ENCODE measurements around the gene FBLN1. TPM values are rescaled to one million over a fixed set of nuclear protein-coding genes. Genes with fewer than 3 reads are reported as not detected.

The FBLN1 gene
- total RNA-seq, 1 donor from 2014 or later: 307 TPM

DNA sequence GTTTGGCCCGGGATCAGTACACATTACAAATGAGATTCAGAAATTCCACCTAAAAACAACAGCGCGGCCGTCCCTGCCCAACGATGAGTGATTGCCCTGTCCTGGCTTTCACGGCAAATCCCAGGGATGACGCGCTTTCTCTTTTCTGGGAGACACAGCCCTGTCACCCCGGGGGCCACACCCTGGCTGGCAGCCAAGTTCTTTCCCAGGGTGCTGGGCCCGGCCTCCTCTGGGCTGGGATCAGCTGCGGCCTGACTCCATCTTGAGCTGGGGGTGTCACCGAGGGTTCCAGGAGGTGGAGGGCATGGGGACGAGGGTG lies 82.7 kb downstream of the FBLN1 start:
- Histone ChIP-seq H3K27ac (no peak overlapping the region), H3K36me3 (peaks cover 3% of the 10 kb centered on the region), H3K4me1 (peaks cover 24% of the 10 kb centered on the region), H3K9me3 (no peaks in the 10 kb centered on the region), H3K27me3 (ENCODE audit: low read depth) (no peaks in the 10 kb centered on the region), H3K4me3 (no peak overlapping the region)
- intact Hi-C loops (cut with DNase I): no loop called here
- ATAC-seq (no peak), DNase-seq (peak; percentile 48)
- no peak for TF ChIP-seq CTCF (IDR thresholded peaks at IDR 0.05)

GRCh38 chr22:45585946-45586540 lies 83.4 kb downstream of the FBLN1 start:
- no peaks in the 10 kb centered on the region for H3K9me3 ChIP-seq
- H3K4me3 ChIP-seq: no peak overlapping the region
- no peak overlapping the region for H3K27ac ChIP-seq
- intact Hi-C loops (cut with DNase I): no loop called here
- H3K27me3 ChIP-seq (ENCODE audit: low read depth): no peaks in the 10 kb centered on the region
- peaks cover 3% of the 10 kb centered on the region for H3K36me3 ChIP-seq
- DNase-seq: peak; percentile 27
- H3K4me1 ChIP-seq: peaks cover 24% of the 10 kb centered on the region
- TF ChIP-seq CTCF (IDR thresholded peaks at IDR 0.05): no peak
- ATAC-seq: no peak

DNA sequence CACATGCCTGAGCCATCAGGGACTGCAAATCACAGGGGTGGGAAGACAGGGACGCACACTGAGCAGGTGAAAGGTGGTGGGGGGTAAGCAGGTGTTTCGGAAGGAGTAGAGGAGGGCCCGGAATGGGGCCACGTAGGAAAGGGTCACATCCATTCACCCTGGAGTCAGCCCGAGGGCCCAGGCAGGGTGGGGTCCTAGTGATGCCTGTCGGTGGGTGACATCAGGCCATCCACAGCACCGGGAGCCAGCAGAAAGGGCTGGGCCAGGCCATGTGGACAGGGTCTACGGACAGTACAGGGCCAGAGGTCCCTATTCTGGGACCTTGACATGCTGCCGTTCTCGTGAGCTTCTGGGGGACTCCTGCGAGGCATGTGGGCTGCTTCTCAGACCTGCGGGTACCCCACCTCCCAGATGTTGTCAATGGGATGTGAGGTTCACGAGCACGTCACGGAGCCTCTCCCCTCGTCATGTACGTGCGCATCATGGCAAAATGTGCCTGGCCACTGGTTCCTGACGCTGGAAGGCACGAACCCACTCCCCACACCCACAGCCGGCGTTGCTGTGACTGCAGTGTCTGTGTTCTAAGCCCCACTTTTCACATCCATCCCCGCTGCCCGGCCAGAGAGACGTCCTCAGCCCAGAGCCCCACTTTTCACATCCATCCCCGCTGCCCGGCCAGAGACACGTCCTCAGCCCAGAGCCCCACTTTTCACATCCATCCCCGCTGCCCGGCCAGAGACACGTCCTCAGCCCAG lies 84.1 kb downstream of the FBLN1 start:
- intact Hi-C loops (cut with DNase I): no loop called here
- DNase-seq (peak; percentile 35), ATAC-seq (no peak)
- H3K27ac ChIP-seq: no peak overlapping the region
- H3K4me1 ChIP-seq: peaks cover 24% of the 10 kb centered on the region
- H3K9me3 ChIP-seq: no peaks in the 10 kb centered on the region
- H3K36me3 ChIP-seq: peaks cover 3% of the 10 kb centered on the region
- no peaks in the 10 kb centered on the region for H3K27me3 ChIP-seq (ENCODE audit: low read depth)
- H3K4me3 ChIP-seq: no peak overlapping the region
- TF ChIP-seq CTCF (IDR thresholded peaks at IDR 0.05): no peak

GRCh38 chr22:45587638-45588505 lies 85.2 kb downstream of the FBLN1 start:
- Histone ChIP-seq H3K4me1 (peaks cover 24% of the 10 kb centered on the region), H3K36me3 (peaks cover 3% of the 10 kb centered on the region), H3K27ac (no peak overlapping the region), H3K27me3 (ENCODE audit: low read depth) (no peaks in the 10 kb centered on the region), H3K4me3 (no peak overlapping the region), H3K9me3 (no peaks in the 10 kb centered on the region)
- DNase-seq (peak; percentile 12), ATAC-seq (no peak)
- no peak for TF ChIP-seq CTCF (IDR thresholded peaks at IDR 0.05)
- intact Hi-C loops (cut with DNase I): no loop called here

DNA sequence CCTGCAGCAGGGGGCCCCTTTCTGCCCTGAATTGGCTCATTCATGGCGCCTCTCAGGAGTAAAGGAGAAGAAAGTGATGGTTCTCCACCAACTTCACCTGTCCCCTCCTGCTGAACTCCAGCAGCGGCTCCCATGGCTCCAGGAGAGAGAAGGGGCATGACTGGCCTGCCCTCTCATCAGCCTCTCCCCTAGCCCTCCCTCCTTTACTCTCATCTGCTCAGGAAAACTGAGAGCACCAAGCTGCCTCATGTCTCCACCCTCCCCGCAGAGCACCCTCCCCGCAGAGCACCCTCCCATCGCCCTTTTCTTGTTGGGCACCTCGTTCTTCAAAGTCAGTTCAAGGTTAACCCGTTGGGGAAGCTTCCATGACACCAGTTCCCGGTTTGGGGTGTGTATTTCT lies 86.9 kb downstream of the FBLN1 start:
- H3K27me3 ChIP-seq (ENCODE audit: low read depth): no peaks in the 10 kb centered on the region
- DNase-seq (peak; percentile 8), ATAC-seq (no peak)
- intact Hi-C loops (cut with DNase I): no loop called here
- H3K4me3 ChIP-seq: no peak overlapping the region
- H3K27ac ChIP-seq: no peak overlapping the region
- peaks cover 3% of the 10 kb centered on the region for H3K36me3 ChIP-seq
- no peak for TF ChIP-seq CTCF (IDR thresholded peaks at IDR 0.05)
- H3K4me1 ChIP-seq: peaks cover 11% of the 10 kb centered on the region
- H3K9me3 ChIP-seq: no peaks in the 10 kb centered on the region
